Smooth muscle cell (in vitro differentiated cells): ENCODE results near the gene ANTXR1. TPM values are rescaled to one million over a fixed set of nuclear protein-coding genes. Genes with fewer than 3 reads are reported as not detected.

Experiments
- DNase-seq: peaks from one replicate; lab custom pipeline; 2025; ENCODE audit not compliant: unreplicated experiment; lab: John Stamatoyannopoulos, UW
- H2AFZ ChIP-seq: fragments of 200-600 bp; sonication (generic); 2 replicates; pipeline ENCODE4 v1.6.0; 2016; ENCODE audit warnings: antibody characterized with exemption, low read depth, mild to moderate bottlenecking
- H3F3A ChIP-seq: fragments of 200-600 bp; sonication (generic); 2 replicates; pipeline ENCODE4 v1.6.0; 2017; ENCODE audit warnings: antibody characterized with exemption, low read depth
- H3K27ac ChIP-seq: fragments of 200-600 bp; sonication (generic); 2 replicates; pipeline ENCODE4 v1.5.1; 2016; ENCODE audit warnings: low read depth, mild to moderate bottlenecking
- H3K27me3 ChIP-seq: fragments of 200-600 bp; sonication (generic); 2 replicates; pipeline ENCODE4 v1.6.1; 2016; ENCODE audit warnings: low read depth, mild to moderate bottlenecking
- H3K36me3 ChIP-seq: fragments of 200-600 bp; sonication (generic); 2 replicates; pipeline ENCODE4 v1.5.1; 2016; ENCODE audit warnings: low read depth
- H3K4me1 ChIP-seq: fragments of 200-600 bp; sonication (generic); 2 replicates; pipeline ENCODE4 v1.5.1; 2016; ENCODE audit warnings: low read depth
- H3K4me2 ChIP-seq: fragments of 200-600 bp; sonication (generic); 2 replicates; pipeline ENCODE4 v1.6.0; 2016; ENCODE audit warnings: mild to moderate bottlenecking
- H3K4me3 ChIP-seq: fragments of 200-600 bp; sonication (generic); 2 replicates; pipeline ENCODE4 v1.5.1; 2016; ENCODE audit warnings: mild to moderate bottlenecking
- H3K79me2 ChIP-seq: fragments of 200-600 bp; sonication (generic); 2 replicates; pipeline ENCODE4 v1.6.0; 2016; ENCODE audit warnings: low read depth, mild to moderate bottlenecking
- H3K9ac ChIP-seq: fragments of 200-600 bp; sonication (generic); 2 replicates; pipeline ENCODE4 v1.6.0; 2016; ENCODE audit warnings: low read depth
- H3K9me3 ChIP-seq: fragments of 200-600 bp; sonication (generic); replicated peaks from 2 replicates; pipeline ENCODE4 v1.5.1; 2016; ENCODE audit warnings: low read depth
- H4K20me1 ChIP-seq: fragments of 200-600 bp; sonication (generic); 2 replicates; pipeline ENCODE4 v1.6.0; 2016; ENCODE audit warnings: low read depth
- CTCF ChIP-seq: fragments of 200-600 bp; sonication (generic); IDR thresholded peaks from 2 replicates; pipeline ENCODE4 v1.5.1; 2017; ENCODE audit warnings: borderline replicate concordance, mild to moderate bottlenecking, antibody characterized with exemption; ENCODE audit not compliant: insufficient read depth, poor library complexity, severe bottlenecking
- WGBS: methylation state at CpG from one replicate; pipeline ENCODE4 v1.1.7; 2016; ENCODE audit warnings: low lambda C conversion rate; 5-methylcytosine and 5-hydroxymethylcytosine counted together
- polyA plus RNA-seq: library from polyadenylated mRNA; unstranded; fragments of >200 nt; fragmentation: Nextera tagmentation; extraction: Ambion mirVana; gene quantifications from 2 replicates; pipeline ENCODE4 v1.2.1, GENCODE V29; 2016
- total RNA-seq: library from RNA; depleted of rRNA; stranded (reverse); fragments of >200 nt; gene quantifications from 2 replicates; pipeline ENCODE4 v1.2.3, GENCODE V29; 2014

Gene ANTXR1
- total and polyA plus RNA-seq, 2 experiments from 2014 or later: 292 to 309 TPM

DNA sequence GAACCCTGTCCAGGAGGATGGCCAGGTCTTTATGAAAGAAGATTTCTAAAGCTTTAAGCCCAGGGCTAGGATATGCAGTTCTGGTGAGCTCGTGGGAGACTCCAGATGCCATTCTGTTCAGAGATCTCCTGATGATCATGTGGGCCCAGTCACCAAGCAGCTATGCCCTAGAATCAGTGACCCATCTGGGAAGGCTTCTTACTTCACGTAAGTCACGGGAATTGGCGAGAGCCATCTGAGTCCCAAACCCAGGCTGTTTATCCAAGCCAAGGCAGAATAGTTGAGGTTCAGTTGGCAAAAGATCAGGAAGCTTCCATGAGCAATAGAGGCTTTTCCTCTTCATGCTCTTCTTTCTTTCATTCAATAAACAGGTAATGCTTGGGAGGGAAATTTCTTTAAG is 23.9 kb downstream of the ANTXR1 start:
- Histone ChIP-seq H3K4me1 (peaks cover 18% of the 10 kb centered on the region), H3K79me2 (peaks cover 99% of the 10 kb centered on the region), H3F3A (peaks cover 3% of the 10 kb centered on the region), H2AFZ (no peak overlapping the region), H4K20me1 (peaks cover 100% of the 10 kb centered on the region), H3K36me3 (no peaks in the 10 kb centered on the region), H3K27me3 (no peaks in the 10 kb centered on the region), H3K4me2 (no peak overlapping the region), H3K27ac (peak overlapping the region; percentile 10), H3K9ac (no peak overlapping the region), H3K9me3 (no peaks in the 10 kb centered on the region), H3K4me3 (no peak overlapping the region)
- TF ChIP-seq CTCF: no peak
- no peak for DNase-seq
- 94% methylated on average over 4 of the region's 4 CpGs for WGBS

- 94% methylated on average over 4 of the region's 4 CpGs for WGBS
- H3K4me1 ChIP-seq: no peaks in the 10 kb centered on the region
- no peak overlapping the region for H3K4me3 ChIP-seq
- no peak overlapping the region for H3K9ac ChIP-seq
- peaks cover 14% of the 10 kb centered on the region for H3K36me3 ChIP-seq
- no peak overlapping the region for H3K27ac ChIP-seq
- peaks cover 14% of the 10 kb centered on the region for H3F3A ChIP-seq
- peaks cover 93% of the 10 kb centered on the region for H3K79me2 ChIP-seq
- H3K27me3 ChIP-seq: no peaks in the 10 kb centered on the region
- no peak overlapping the region for H3K4me2 ChIP-seq
- H4K20me1 ChIP-seq: peaks cover 100% of the 10 kb centered on the region
- H2AFZ ChIP-seq: no peak overlapping the region
- TF ChIP-seq CTCF: no peak
- no peak for DNase-seq
- H3K9me3 ChIP-seq: no peaks in the 10 kb centered on the region
Measured at GRCh38 chr2:69041214-69041613, 28.2 kb downstream of the ANTXR1 start.

- Histone ChIP-seq H3K9ac (no peak overlapping the region), H2AFZ (no peak overlapping the region), H3K4me3 (no peak overlapping the region), H4K20me1 (peaks cover 100% of the 10 kb centered on the region), H3K27ac (peak overlapping the region; percentile 25), H3K9me3 (no peaks in the 10 kb centered on the region), H3F3A (peaks cover 16% of the 10 kb centered on the region), H3K4me1 (no peaks in the 10 kb centered on the region), H3K4me2 (no peak overlapping the region), H3K79me2 (peaks cover 93% of the 10 kb centered on the region), H3K36me3 (peaks cover 14% of the 10 kb centered on the region), H3K27me3 (no peaks in the 10 kb centered on the region)
- TF ChIP-seq CTCF: no peak
- 90% methylated on average over 9 of the region's 9 CpGs for WGBS
- DNase-seq: no peak
Measured at GRCh38 chr2:69043736-69044400, 30.9 kb downstream of the ANTXR1 start.

- 19% methylated on average over 1 of the region's 1 CpG for WGBS
- no peak for DNase-seq
- peaks cover 17% of the 10 kb centered on the region for H3F3A ChIP-seq
- peaks cover 14% of the 10 kb centered on the region for H3K36me3 ChIP-seq
- peak overlapping the region; percentile 13 for H3K27ac ChIP-seq
- no peak for TF ChIP-seq CTCF
- H3K79me2 ChIP-seq: peaks cover 92% of the 10 kb centered on the region
- H3K4me1 ChIP-seq: peaks cover 3% of the 10 kb centered on the region
- H4K20me1 ChIP-seq: peaks cover 99% of the 10 kb centered on the region
- no peak overlapping the region for H3K4me3 ChIP-seq
- H3K9me3 ChIP-seq: no peaks in the 10 kb centered on the region
- H3K4me2 ChIP-seq: no peak overlapping the region
- H2AFZ ChIP-seq: no peak overlapping the region
- no peaks in the 10 kb centered on the region for H3K27me3 ChIP-seq
- no peak overlapping the region for H3K9ac ChIP-seq
Measured at GRCh38 chr2:69046221-69046662, 33.3 kb downstream of the ANTXR1 start.
